Liver (tissue), 9 donors: ENCODE data around the gene PPARA. TPM values are rescaled to one million over a fixed set of nuclear protein-coding genes. Genes with fewer than 3 reads are reported as not detected.
A peak's percentile ranks its signal among the peaks of the same experiment; 100 is the strongest.

Experiments
- DNase-seq: peaks from one replicate; pipeline ENCODE4 v3.0.0-alpha.2; 2017; ENCODE audit warnings: low spot score
- H3K27ac ChIP-seq, 2 donors: one replicate each; pipeline ENCODE4 v1.7.0; 2013; ENCODE audit warnings: inconsistent platforms in 2 of 2, low read length in 2 of 2, control low read depth in 1 of 2, low read depth in 1 of 2, mild to moderate bottlenecking in 1 of 2
- H3K27me3 ChIP-seq, 4 donors: one replicate each; pipeline versions ENCODE4 v1.6.1 to v1.7.0; 2013; ENCODE audit warnings: low read length in 3 of 4, inconsistent platforms in 1 of 4, mild to moderate bottlenecking in 1 of 4, moderate library complexity in 1 of 4; ENCODE audit not compliant: control insufficient read depth in 4 of 4, insufficient read depth in 4 of 4
- H3K36me3 ChIP-seq, 4 donors: one replicate each; pipeline versions ENCODE4 v1.6.1 to v1.7.0; 2013; ENCODE audit warnings: low read length in 3 of 4, mild to moderate bottlenecking in 3 of 4, low read depth in 1 of 4, moderate library complexity in 1 of 4; ENCODE audit not compliant: control insufficient read depth in 4 of 4, insufficient read depth in 3 of 4
- H3K4me1 ChIP-seq, 4 donors: one replicate each; pipeline versions ENCODE4 v1.6.1 to v1.7.0; 2013; ENCODE audit warnings: low read length in 3 of 4, mild to moderate bottlenecking in 3 of 4, moderate library complexity in 1 of 4; ENCODE audit not compliant: control insufficient read depth in 4 of 4, insufficient read depth in 4 of 4
- H3K4me3 ChIP-seq, 3 donors: one replicate each; pipeline versions ENCODE4 v1.6.1 to v1.7.0; 2013; ENCODE audit warnings: low read length in 3 of 3, control low read depth in 1 of 3, low read depth in 1 of 3, mild to moderate bottlenecking in 1 of 3
- H3K9ac ChIP-seq, 2 donors: one replicate each; pipeline ENCODE4 v1.7.0; 2013; ENCODE audit warnings: low read length in 2 of 2, mild to moderate bottlenecking in 2 of 2, moderate library complexity in 2 of 2, control low read depth in 1 of 2, low read depth in 1 of 2
- H3K9me3 ChIP-seq, 4 donors: one replicate each; pipeline versions ENCODE4 v1.6.1 to v1.7.0; 2013; ENCODE audit warnings: low read length in 3 of 4; ENCODE audit not compliant: control insufficient read depth in 4 of 4
- EGR1 ChIP-seq, 2 donors: IDR thresholded peaks; 2 replicates each; pipeline ENCODE4 v1.6.1; 2016 to 2018; ENCODE audit warnings: antibody characterized with exemption in 2 of 2, low read depth in 2 of 2
- FOXA1 ChIP-seq: IDR thresholded peaks from 2 replicates; pipeline ENCODE4 v1.6.1; 2016; ENCODE audit warnings: antibody characterized with exemption
- FOXA2 ChIP-seq: IDR thresholded peaks from 2 replicates; pipeline ENCODE4 v1.6.1; 2016; ENCODE audit warnings: antibody characterized with exemption
- GABPA ChIP-seq, 2 donors: IDR thresholded peaks in 1 of 2; conservative IDR thresholded peaks in 1 of 2; 2 replicates each; pipeline ENCODE4 v1.6.1; 2016; ENCODE audit warnings: antibody characterized with exemption in 2 of 2, mild to moderate bottlenecking in 1 of 2, moderate library complexity in 1 of 2
- HNF4A ChIP-seq, 2 donors: conservative IDR thresholded peaks; 2 replicates each; pipeline ENCODE4 v1.6.1; 2016; ENCODE audit warnings: antibody characterized with exemption in 2 of 2, mild to moderate bottlenecking in 2 of 2
- HNF4G ChIP-seq: IDR thresholded peaks from 2 replicates; pipeline ENCODE4 v1.6.1; 2016; ENCODE audit warnings: antibody characterized with exemption
- JUND ChIP-seq, 2 donors: IDR thresholded peaks; 2 replicates each; pipeline ENCODE4 v1.6.1; 2016; ENCODE audit warnings: antibody characterized with exemption in 2 of 2
- NR2F2 ChIP-seq: IDR thresholded peaks from 2 replicates; pipeline ENCODE4 v1.6.1; 2016; ENCODE audit warnings: antibody characterized with exemption
- RAD21 ChIP-seq, 2 donors: IDR thresholded peaks; 2 replicates each; pipeline ENCODE4 v1.6.1; 2016; ENCODE audit warnings: antibody characterized with exemption in 2 of 2, mild to moderate bottlenecking in 2 of 2
- RXRA ChIP-seq, 2 donors: IDR thresholded peaks; 2 replicates each; pipeline ENCODE4 v1.6.1; 2017 to 2018; ENCODE audit warnings: antibody characterized with exemption in 2 of 2, mild to moderate bottlenecking in 1 of 2
- SP1 ChIP-seq: IDR thresholded peaks from 2 replicates; pipeline ENCODE4 v1.6.1; 2018; ENCODE audit warnings: antibody characterized with exemption, mild to moderate bottlenecking
- TAF1 ChIP-seq: conservative IDR thresholded peaks from 2 replicates; pipeline ENCODE4 v1.6.1; 2016; ENCODE audit warnings: antibody characterized with exemption, mild to moderate bottlenecking
- YY1 ChIP-seq: IDR thresholded peaks from 2 replicates; pipeline ENCODE4 v1.6.1; 2016; ENCODE audit warnings: antibody characterized with exemption, mild to moderate bottlenecking
- WGBS: extraction: QIAGEN DNeasy Blood & Tissue Kit; methylation state at CpG from one replicate; pipeline ENCODE4 v1.1.7; 2013; 5-methylcytosine and 5-hydroxymethylcytosine counted together
- polyA plus RNA-seq, 2 donors: library from polyadenylated mRNA; stranded (reverse) in 1 of 2; unstranded in 1 of 2; fragments of 200-250 nt in 1 of 2; fragments of >200 nt in 1 of 2; fragmentation: Nextera tagmentation in 1 of 2; extraction: Ambion mirVana in 1 of 2; gene quantifications; one replicate each; pipeline versions ENCODE4 v1.2.1 to v1.2.3, GENCODE V29; 2013 to 2015
- total RNA-seq, 2 donors: library from RNA; depleted of rRNA; stranded (reverse); fragments of >200 nt; gene quantifications; one replicate each; pipeline ENCODE4 v1.2.3, GENCODE V29; 2014
- TF ChIP-seq, protein P1 (sequence below): IDR thresholded peaks from 2 replicates; pipeline ENCODE4 v1.6.1; 2016; ENCODE audit warnings: antibody characterized with exemption
- TF ChIP-seq, protein P2 (sequence below): IDR thresholded peaks from 2 replicates; pipeline ENCODE4 v1.6.1; 2016; ENCODE audit warnings: antibody characterized with exemption
- TF ChIP-seq, protein P3 (sequence below): IDR thresholded peaks from 2 replicates; pipeline ENCODE4 v1.6.1; 2016; ENCODE audit warnings: antibody characterized with exemption, mild to moderate bottlenecking
- TF ChIP-seq, protein P4 (sequence below): IDR thresholded peaks from 2 replicates; pipeline ENCODE4 v1.6.1; 2016; ENCODE audit warnings: antibody characterized with exemption
- TF ChIP-seq, protein P5 (sequence below): fragments of 150-350 bp; IDR thresholded peaks from 2 replicates; pipeline ENCODE4 v1.5.1; 2017; ENCODE audit warnings: improper control_type of control experiment, low read depth, low read length; ENCODE audit not compliant: missing input control
- donor health status: healthy.
- donor health status: healthy.
- donor health status: healthy.
- donor health status: healthy.
- donor health status: healthy.

Gene PPARA
- total and polyA plus RNA-seq, 4 donors: 31.2 to 78.8 (median 41.3) TPM

DNA sequence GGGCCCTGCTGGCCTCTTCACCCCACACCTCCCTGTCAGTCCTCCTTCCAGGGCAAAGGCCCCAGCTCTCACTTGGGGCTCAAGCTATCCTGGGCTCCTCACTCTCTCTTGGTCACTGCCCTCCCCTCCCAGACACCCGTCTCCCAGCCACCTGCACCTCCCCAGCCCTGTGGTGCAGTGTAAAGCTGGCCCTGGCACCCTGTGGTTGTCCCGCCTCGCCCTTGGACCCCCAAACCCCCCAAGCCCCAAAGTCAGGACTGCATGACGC is 16.8 kb upstream of the PPARA start:
- H3K36me3 ChIP-seq: peaks cover 0 to 3% (median under 1%) of the 10 kb centered on the region in 4 donors
- no peaks in the 10 kb centered on the region for H3K27me3 ChIP-seq
- peak overlapping the region; percentile 93 to 96 for H3K27ac ChIP-seq
- 85% methylated on average over 4 of the region's 4 CpGs for WGBS
- H3K9ac ChIP-seq: peak overlapping the region in 1 of 2 donors; percentile 51
- peaks cover 29 to 81% (median 66%) of the 10 kb centered on the region in 4 donors for H3K4me1 ChIP-seq
- no peak for TF ChIP-seq RAD21 (IDR thresholded peaks at IDR 0.05)
- no peak for TF ChIP-seq JUND (IDR thresholded peaks at IDR 0.05)
- no peak for TF ChIP-seq FOXA1
- TF ChIP-seq SP1: no peak
- TF ChIP-seq EGR1 (IDR thresholded peaks at IDR 0.05; ENCODE audit: low read depth in 2 of 2): no peak
- no peak for TF ChIP-seq NR2F2
- TF ChIP-seq TAF1: no peak
- TF ChIP-seq HNF4G: no peak
- TF ChIP-seq, protein P1, sequence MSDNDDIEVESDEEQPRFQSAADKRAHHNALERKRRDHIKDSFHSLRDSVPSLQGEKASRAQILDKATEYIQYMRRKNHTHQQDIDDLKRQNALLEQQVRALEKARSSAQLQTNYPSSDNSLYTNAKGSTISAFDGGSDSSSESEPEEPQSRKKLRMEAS: no peak
- TF ChIP-seq, protein P2, sequence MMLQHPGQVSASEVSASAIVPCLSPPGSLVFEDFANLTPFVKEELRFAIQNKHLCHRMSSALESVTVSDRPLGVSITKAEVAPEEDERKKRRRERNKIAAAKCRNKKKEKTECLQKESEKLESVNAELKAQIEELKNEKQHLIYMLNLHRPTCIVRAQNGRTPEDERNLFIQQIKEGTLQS: no peak
- no peak for TF ChIP-seq FOXA2
- no peak for TF ChIP-seq YY1
- TF ChIP-seq, protein P3, sequence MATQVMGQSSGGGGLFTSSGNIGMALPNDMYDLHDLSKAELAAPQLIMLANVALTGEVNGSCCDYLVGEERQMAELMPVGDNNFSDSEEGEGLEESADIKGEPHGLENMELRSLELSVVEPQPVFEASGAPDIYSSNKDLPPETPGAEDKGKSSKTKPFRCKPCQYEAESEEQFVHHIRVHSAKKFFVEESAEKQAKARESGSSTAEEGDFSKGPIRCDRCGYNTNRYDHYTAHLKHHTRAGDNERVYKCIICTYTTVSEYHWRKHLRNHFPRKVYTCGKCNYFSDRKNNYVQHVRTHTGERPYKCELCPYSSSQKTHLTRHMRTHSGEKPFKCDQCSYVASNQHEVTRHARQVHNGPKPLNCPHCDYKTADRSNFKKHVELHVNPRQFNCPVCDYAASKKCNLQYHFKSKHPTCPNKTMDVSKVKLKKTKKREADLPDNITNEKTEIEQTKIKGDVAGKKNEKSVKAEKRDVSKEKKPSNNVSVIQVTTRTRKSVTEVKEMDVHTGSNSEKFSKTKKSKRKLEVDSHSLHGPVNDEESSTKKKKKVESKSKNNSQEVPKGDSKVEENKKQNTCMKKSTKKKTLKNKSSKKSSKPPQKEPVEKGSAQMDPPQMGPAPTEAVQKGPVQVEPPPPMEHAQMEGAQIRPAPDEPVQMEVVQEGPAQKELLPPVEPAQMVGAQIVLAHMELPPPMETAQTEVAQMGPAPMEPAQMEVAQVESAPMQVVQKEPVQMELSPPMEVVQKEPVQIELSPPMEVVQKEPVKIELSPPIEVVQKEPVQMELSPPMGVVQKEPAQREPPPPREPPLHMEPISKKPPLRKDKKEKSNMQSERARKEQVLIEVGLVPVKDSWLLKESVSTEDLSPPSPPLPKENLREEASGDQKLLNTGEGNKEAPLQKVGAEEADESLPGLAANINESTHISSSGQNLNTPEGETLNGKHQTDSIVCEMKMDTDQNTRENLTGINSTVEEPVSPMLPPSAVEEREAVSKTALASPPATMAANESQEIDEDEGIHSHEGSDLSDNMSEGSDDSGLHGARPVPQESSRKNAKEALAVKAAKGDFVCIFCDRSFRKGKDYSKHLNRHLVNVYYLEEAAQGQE: no peak
- TF ChIP-seq GABPA (IDR thresholded peaks at IDR 0.05 in 1 of 2, conservative IDR thresholded peaks at IDR 0.05 in 1 of 2): no peak
- TF ChIP-seq, protein P4, sequence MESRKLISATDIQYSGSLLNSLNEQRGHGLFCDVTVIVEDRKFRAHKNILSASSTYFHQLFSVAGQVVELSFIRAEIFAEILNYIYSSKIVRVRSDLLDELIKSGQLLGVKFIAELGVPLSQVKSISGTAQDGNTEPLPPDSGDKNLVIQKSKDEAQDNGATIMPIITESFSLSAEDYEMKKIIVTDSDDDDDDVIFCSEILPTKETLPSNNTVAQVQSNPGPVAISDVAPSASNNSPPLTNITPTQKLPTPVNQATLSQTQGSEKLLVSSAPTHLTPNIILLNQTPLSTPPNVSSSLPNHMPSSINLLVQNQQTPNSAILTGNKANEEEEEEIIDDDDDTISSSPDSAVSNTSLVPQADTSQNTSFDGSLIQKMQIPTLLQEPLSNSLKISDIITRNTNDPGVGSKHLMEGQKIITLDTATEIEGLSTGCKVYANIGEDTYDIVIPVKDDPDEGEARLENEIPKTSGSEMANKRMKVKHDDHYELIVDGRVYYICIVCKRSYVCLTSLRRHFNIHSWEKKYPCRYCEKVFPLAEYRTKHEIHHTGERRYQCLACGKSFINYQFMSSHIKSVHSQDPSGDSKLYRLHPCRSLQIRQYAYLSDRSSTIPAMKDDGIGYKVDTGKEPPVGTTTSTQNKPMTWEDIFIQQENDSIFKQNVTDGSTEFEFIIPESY: no peak
- TF ChIP-seq, protein P5, sequence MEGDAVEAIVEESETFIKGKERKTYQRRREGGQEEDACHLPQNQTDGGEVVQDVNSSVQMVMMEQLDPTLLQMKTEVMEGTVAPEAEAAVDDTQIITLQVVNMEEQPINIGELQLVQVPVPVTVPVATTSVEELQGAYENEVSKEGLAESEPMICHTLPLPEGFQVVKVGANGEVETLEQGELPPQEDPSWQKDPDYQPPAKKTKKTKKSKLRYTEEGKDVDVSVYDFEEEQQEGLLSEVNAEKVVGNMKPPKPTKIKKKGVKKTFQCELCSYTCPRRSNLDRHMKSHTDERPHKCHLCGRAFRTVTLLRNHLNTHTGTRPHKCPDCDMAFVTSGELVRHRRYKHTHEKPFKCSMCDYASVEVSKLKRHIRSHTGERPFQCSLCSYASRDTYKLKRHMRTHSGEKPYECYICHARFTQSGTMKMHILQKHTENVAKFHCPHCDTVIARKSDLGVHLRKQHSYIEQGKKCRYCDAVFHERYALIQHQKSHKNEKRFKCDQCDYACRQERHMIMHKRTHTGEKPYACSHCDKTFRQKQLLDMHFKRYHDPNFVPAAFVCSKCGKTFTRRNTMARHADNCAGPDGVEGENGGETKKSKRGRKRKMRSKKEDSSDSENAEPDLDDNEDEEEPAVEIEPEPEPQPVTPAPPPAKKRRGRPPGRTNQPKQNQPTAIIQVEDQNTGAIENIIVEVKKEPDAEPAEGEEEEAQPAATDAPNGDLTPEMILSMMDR: no peak
- TF ChIP-seq RXRA (IDR thresholded peaks at IDR 0.05): no peak
- TF ChIP-seq HNF4A (conservative IDR thresholded peaks at IDR 0.05): no peak
- H3K4me3 ChIP-seq: no peak overlapping the region
- no peaks in the 10 kb centered on the region for H3K9me3 ChIP-seq
- no peak for DNase-seq
